Bronchial epithelial cell (primary cell): ENCODE results near the gene CLVS2. TPM values are rescaled to one million over a fixed set of nuclear protein-coding genes. Genes with fewer than 3 reads are reported as not detected.

ENCODE experiments used
- DNase-seq: peaks from one replicate; pipeline ENCODE4 v3.0.0-alpha.2; 2010; ENCODE audit warnings: low read depth
- FAIRE-seq: peaks from 2 replicates; lab custom pipeline; 2011; peaks lifted over from hg19 to GRCh38; lab: Jason Lieb, UNC
- H3K27me3 ChIP-seq: 2 replicates; pipeline ENCODE4 v1.5.1; 2011; ENCODE audit warnings: low read length; ENCODE audit not compliant: control insufficient read depth, insufficient read depth
- H3K36me3 ChIP-seq: 2 replicates; pipeline ENCODE4 v1.5.1; 2011; ENCODE audit warnings: low read length; ENCODE audit not compliant: control insufficient read depth, insufficient read depth
- H3K4me3 ChIP-seq: 2 replicates; pipeline ENCODE4 v1.5.1; 2011; ENCODE audit warnings: mild to moderate bottlenecking, low read depth, low read length, control low read depth
- total RNA-seq: library from RNA; depleted of rRNA; stranded (reverse); fragments of >200 nt; gene quantifications from 2 replicates; pipeline ENCODE4 v1.2.1, GENCODE V29; 2014
- TF ChIP-seq, protein P1 (sequence below): IDR thresholded peaks from 2 replicates; pipeline ENCODE4 v1.5.1; 2011; ENCODE audit warnings: mild to moderate bottlenecking, moderate library complexity, low read length, control low read depth, inconsistent platforms; ENCODE audit not compliant: insufficient read depth, severe bottlenecking

The CLVS2 gene
- total RNA-seq, 1 donor from 2014 or later, result not detected

DNA sequence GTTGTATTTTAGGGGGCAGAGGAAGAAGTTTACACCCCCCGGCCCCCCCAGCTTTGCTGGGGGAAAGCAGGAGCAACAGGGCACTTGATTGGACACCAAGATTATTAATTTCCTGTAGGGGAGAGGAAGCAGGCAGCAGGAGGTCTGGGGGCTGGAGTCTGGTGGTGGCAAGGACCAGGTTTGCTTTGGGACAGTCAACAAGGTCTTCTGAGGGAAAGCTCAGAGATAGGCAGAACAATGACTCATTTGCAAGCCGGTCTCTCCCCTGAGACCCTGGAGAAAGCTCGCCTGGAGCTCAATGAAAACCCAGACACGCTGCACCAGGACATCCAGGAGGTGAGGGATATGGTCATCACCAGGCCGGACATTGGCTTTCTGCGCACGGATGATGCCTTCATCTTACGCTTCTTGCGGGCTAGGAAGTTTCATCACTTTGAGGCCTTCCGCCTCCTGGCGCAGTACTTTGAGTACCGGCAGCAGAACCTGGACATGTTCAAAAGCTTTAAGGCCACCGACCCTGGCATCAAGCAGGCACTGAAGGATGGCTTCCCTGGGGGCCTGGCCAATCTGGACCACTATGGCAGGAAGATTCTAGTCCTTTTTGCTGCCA, 1.6 kb downstream of the CLVS2 start:
- Histone ChIP-seq H3K36me3 (no peaks in the 10 kb centered on the region), H3K4me3 (no peak overlapping the region), H3K27me3 (peaks cover 25% of the 10 kb centered on the region)
- TF ChIP-seq, protein P1, sequence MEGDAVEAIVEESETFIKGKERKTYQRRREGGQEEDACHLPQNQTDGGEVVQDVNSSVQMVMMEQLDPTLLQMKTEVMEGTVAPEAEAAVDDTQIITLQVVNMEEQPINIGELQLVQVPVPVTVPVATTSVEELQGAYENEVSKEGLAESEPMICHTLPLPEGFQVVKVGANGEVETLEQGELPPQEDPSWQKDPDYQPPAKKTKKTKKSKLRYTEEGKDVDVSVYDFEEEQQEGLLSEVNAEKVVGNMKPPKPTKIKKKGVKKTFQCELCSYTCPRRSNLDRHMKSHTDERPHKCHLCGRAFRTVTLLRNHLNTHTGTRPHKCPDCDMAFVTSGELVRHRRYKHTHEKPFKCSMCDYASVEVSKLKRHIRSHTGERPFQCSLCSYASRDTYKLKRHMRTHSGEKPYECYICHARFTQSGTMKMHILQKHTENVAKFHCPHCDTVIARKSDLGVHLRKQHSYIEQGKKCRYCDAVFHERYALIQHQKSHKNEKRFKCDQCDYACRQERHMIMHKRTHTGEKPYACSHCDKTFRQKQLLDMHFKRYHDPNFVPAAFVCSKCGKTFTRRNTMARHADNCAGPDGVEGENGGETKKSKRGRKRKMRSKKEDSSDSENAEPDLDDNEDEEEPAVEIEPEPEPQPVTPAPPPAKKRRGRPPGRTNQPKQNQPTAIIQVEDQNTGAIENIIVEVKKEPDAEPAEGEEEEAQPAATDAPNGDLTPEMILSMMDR, result no peak
- no peak for DNase-seq
- FAIRE-seq, result no peak

DNA sequence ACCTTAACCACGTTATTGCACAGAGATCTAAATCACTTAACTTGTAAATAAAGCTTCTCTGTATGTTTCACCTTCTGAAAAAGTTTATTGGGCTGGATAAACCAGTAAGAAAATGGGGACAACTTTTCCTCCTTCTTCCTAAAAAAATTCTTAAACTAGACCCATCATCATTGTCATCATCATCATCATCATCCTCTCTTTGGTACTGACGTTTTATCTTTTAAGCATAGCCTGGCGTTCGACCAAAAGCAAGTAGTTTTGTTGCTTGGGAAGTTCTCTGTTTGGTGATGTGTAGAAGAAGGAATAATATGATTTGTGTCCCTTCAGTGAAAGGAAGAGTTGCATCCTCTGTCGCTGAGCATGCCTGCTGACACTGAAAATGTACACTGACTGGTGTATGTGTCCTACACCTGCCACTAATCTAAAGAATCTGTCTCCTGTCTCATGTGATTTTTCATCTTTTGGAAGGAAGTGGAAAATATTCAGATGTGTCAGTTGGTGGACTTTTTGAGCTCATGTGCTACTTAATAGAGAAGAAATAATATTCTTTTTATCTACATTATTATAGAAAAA, 2.5 kb downstream of the CLVS2 start:
- TF ChIP-seq, protein P1, result no peak
- peaks cover 25% of the 10 kb centered on the region for H3K27me3 ChIP-seq
- FAIRE-seq (no peak), DNase-seq (no peak)
- H3K4me3 ChIP-seq, result no peak overlapping the region
- no peaks in the 10 kb centered on the region for H3K36me3 ChIP-seq

DNA sequence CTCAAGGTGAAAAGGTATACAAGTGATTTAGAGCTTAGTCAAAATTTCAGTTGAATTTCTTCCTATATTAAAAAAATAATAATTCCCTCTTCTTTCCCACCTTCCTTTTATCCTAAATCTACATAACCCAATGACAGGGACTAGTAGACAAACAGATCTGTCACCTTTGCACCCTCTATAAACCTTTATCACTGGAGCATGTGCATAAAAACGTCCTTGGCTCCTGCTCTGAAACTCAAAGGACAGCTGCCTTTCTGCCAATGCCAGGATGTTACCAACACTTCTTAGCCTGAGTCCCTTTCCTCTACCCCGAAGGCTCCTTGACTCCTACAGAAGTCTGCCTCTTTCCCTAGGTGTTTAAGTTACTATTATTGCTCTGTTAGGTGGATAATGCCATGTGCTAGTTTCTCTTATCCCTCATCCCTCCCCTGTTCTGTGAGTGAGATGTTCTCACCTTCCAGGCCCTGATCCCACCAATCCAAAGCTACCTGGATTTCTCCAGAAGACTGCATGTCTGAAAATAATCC, 4.3 kb downstream of the CLVS2 start:
- DNase-seq (no peak), FAIRE-seq (no peak)
- H3K27me3 ChIP-seq, result peaks cover 19% of the 10 kb centered on the region
- H3K36me3 ChIP-seq, result no peaks in the 10 kb centered on the region
- TF ChIP-seq, protein P1, result no peak
- H3K4me3 ChIP-seq, result no peak overlapping the region

- TF ChIP-seq, protein P1, result no peak
- no peak for FAIRE-seq
- H3K4me3 ChIP-seq, result no peak overlapping the region
- peaks cover 10% of the 10 kb centered on the region for H3K27me3 ChIP-seq
- DNase-seq, result no peak
- H3K36me3 ChIP-seq, result no peaks in the 10 kb centered on the region
Observed at GRCh38 chr6:123001540-123001939, 5.5 kb downstream of the CLVS2 start.

DNA sequence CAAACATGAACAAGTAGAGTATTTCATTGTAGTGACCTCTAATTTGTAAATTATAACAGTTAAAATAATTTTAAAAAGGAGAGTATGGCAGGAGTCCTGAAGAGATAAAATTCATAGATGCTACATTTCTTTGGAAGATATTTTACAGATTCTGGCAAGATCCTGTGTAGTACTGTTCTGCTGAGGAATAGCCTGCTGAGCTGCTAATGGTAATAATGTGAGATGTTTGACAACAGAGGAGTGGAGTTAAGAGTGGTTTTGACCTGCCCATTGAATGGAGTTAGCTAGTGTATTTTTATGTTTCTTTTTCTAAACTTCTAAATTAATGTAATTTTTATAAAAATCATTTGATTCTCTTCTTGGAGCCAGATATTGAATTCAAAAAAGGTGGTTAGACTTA, 11.8 kb downstream of the CLVS2 start:
- FAIRE-seq (no peak), DNase-seq (no peak)
- Histone ChIP-seq H3K36me3 (no peaks in the 10 kb centered on the region), H3K27me3 (no peaks in the 10 kb centered on the region), H3K4me3 (no peak overlapping the region)
- TF ChIP-seq, protein P1, result no peak

DNA sequence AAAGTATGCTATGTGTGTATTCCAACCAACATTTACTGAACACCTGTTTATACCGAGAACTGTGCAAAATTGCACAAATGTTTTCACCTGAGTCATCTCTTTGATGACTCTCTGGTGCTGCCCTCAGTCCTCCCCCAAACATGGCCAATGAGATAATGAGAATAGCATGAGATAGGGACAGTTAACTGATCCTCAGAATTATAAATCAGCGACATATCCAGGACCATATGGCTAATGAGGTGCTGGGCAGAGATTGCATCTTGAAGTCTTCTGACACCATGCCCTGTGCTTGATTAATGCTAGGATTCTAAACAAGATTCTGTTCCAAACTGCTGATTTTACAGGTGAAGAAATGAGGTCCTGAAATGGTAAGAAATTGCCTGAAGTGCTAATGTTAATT, 13.0 kb downstream of the CLVS2 start:
- H3K4me3 ChIP-seq, result no peak overlapping the region
- no peaks in the 10 kb centered on the region for H3K27me3 ChIP-seq
- no peaks in the 10 kb centered on the region for H3K36me3 ChIP-seq
- TF ChIP-seq, protein P1, result no peak
- DNase-seq (no peak), FAIRE-seq (no peak)
